HL-60 (cell line): Measurements from ENCODE around the gene DNAAF3.
"Not testable (repeated sequence)": the region's sequence is repeated elsewhere in the genome, so short reads cannot be mapped to it uniquely, and the experiment has no call there.

Experiments used
- DNase-seq, 2 experiments: peaks; one replicate each; pipeline ENCODE4 v3.0.0-alpha.2; 2010 to 2020; ENCODE audit warnings: low read depth in 1 of 2, low spot score in 1 of 2
- H3K27ac ChIP-seq: fragments of 250-450 bp; sonication (Bioruptor Pico); replicated peaks from 2 replicates; pipeline ENCODE4 v1.5.1; 2020; ENCODE audit warnings: mild to moderate bottlenecking, moderate library complexity
- H3K27me3 ChIP-seq: fragments of 250-450 bp; sonication (Bioruptor Pico); 2 replicates; pipeline ENCODE4 v1.5.1; 2021; ENCODE audit warnings: mild to moderate bottlenecking, moderate library complexity; ENCODE audit not compliant: insufficient read depth, poor library complexity, severe bottlenecking
- H3K4me3 ChIP-seq: replicated peaks from 2 replicates; pipeline ENCODE4 v1.5.1; 2011; ENCODE audit warnings: mild to moderate bottlenecking, control low read depth, low read length; ENCODE audit not compliant: insufficient read depth
- CTCF ChIP-seq: IDR thresholded peaks from one replicate; pipeline ENCODE4 v1.5.1; 2011; ENCODE audit warnings: low read length, control low read depth, inconsistent platforms; ENCODE audit not compliant: insufficient read depth
- GABPA ChIP-seq: IDR thresholded peaks from 2 replicates; pipeline ENCODE4 v1.6.1; 2012; ENCODE audit warnings: low read depth
- POLR2AphosphoS5 ChIP-seq: IDR thresholded peaks from 2 replicates; pipeline ENCODE4 v1.6.1; 2012; ENCODE audit warnings: low read depth
- REST ChIP-seq: IDR thresholded peaks from 2 replicates; pipeline ENCODE4 v1.6.1; 2012; ENCODE audit warnings: low read depth; ENCODE audit not compliant: insufficient replicate concordance
- SPI1 ChIP-seq: IDR thresholded peaks from 2 replicates; pipeline ENCODE4 v1.6.1; 2012; ENCODE audit warnings: low read depth, mild to moderate bottlenecking, borderline replicate concordance

The DNAAF3 gene

GRCh38 chr19:55156202-55157063 lies 10.0 kb downstream of the DNAAF3 start:
- Histone ChIP-seq H3K4me3 (no peak overlapping the region), H3K27ac (no peak overlapping the region), H3K27me3 (peaks cover 11% of the 10 kb centered on the region)
- no peak for DNase-seq
- TF ChIP-seq CTCF, result no peak
- no peak for TF ChIP-seq REST
- no peak for TF ChIP-seq POLR2AphosphoS5
- TF ChIP-seq SPI1, result no peak
- TF ChIP-seq GABPA, result no peak

GRCh38 chr19:55155784-55156183 lies 10.6 kb downstream of the DNAAF3 start:
- H3K27me3 ChIP-seq, H3K4me3 ChIP-seq, H3K27ac ChIP-seq, DNase-seq: not testable (repeated sequence)

- no peak overlapping the region for H3K4me3 ChIP-seq
- TF ChIP-seq POLR2AphosphoS5 (no peak), GABPA (no peak), CTCF (no peak), REST (no peak), SPI1 (no peak)
- no peak for DNase-seq
- H3K27me3 ChIP-seq, result peaks cover 9% of the 10 kb centered on the region
- H3K27ac ChIP-seq, result no peak overlapping the region
Observed at GRCh38 chr19:55153652-55154264, 12.7 kb downstream of the DNAAF3 start.

- H3K27me3 ChIP-seq, result peaks cover 8% of the 10 kb centered on the region
- H3K4me3 ChIP-seq, result no peak overlapping the region
- H3K27ac ChIP-seq, result no peak overlapping the region
- DNase-seq, result no peak
- TF ChIP-seq POLR2AphosphoS5 (no peak), CTCF (no peak), REST (no peak), SPI1 (peak; percentile 62), GABPA (peak; percentile 38; the same call in 1 of the 2 replicates)
Observed at GRCh38 chr19:55152017-55152416, 14.4 kb downstream of the DNAAF3 start.
